Measurements from ENCODE around the gene SRCAP. TPM values are rescaled to one million over a fixed set of nuclear protein-coding genes. Genes with fewer than 3 reads are reported as not detected.
"Not testable (repeated sequence)": the region's sequence is repeated elsewhere in the genome, so short reads cannot be mapped to it uniquely, and the experiment has no call there.

SRCAP gene
- total and polyA plus RNA-seq, 2 experiments from 2014 or later = 15.3 to 33.6 TPM

GRCh38 chr16:30692396-30693064 is 6.4 kb upstream of the SRCAP start:
- Histone ChIP-seq H3K4me1 (ENCODE audit: insufficient read depth) (peaks cover 7% of the 10 kb centered on the region), H3K27ac (no peak overlapping the region), H3K9me3 (ENCODE audit: low read depth) (no peaks in the 10 kb centered on the region), H3K79me2 (peaks cover 3% of the 10 kb centered on the region), H3K4me3 (no peak overlapping the region), H4K20me1 (ENCODE audit: insufficient read depth, poor library complexity, severe bottlenecking) (no peaks in the 10 kb centered on the region), H3K36me3 (replicated peaks; ENCODE audit: insufficient read depth, low read depth) (no peaks in the 10 kb centered on the region), H3K27me3 (no peaks in the 10 kb centered on the region), H3K4me2 (no peak overlapping the region), H2AFZ (no peak overlapping the region), H3K9me2 (replicated peaks; ENCODE audit: insufficient read depth) (no peaks in the 10 kb centered on the region)
- no peak for DNase-seq (ENCODE audit: low spot score)
- TF ChIP-seq EZH2phosphoT487 (IDR thresholded peaks at IDR 0.05; ENCODE audit: low read depth, severe bottlenecking, unreplicated experiment) = no peak
- TF ChIP-seq EZH2 (IDR thresholded peaks at IDR 0.05; ENCODE audit: borderline replicate concordance) = no peak
- no peak for TF ChIP-seq CTCF (IDR thresholded peaks at IDR 0.05; ENCODE audit: poor library complexity)
- 59% methylated on average over 10 of the region's 10 CpGs for WGBS (ENCODE audit: low lambda C conversion rate, missing lambda C conversion rate)

GRCh38 chr16:30694926-30695693 is 3.9 kb upstream of the SRCAP start:
- TF ChIP-seq EZH2phosphoT487 (IDR thresholded peaks at IDR 0.05; ENCODE audit: low read depth, severe bottlenecking, unreplicated experiment) (no peak), EZH2 (IDR thresholded peaks at IDR 0.05; ENCODE audit: borderline replicate concordance) (no peak), CTCF (IDR thresholded peaks at IDR 0.05; ENCODE audit: poor library complexity) (no peak)
- Histone ChIP-seq H3K9me2 (replicated peaks; ENCODE audit: insufficient read depth) (no peaks in the 10 kb centered on the region), H3K27me3 (no peaks in the 10 kb centered on the region), H3K4me3 (no peak overlapping the region), H3K4me1 (ENCODE audit: insufficient read depth) (peaks cover 14% of the 10 kb centered on the region), H4K20me1 (ENCODE audit: insufficient read depth, poor library complexity, severe bottlenecking) (peaks cover 12% of the 10 kb centered on the region), H3K4me2 (no peak overlapping the region), H3K9me3 (ENCODE audit: low read depth) (no peaks in the 10 kb centered on the region), H3K36me3 (replicated peaks; ENCODE audit: insufficient read depth, low read depth) (no peaks in the 10 kb centered on the region), H3K27ac (no peak overlapping the region), H2AFZ (no peak overlapping the region), H3K79me2 (peaks cover 16% of the 10 kb centered on the region)
- DNase-seq (ENCODE audit: low spot score) = no peak
- WGBS (ENCODE audit: low lambda C conversion rate, missing lambda C conversion rate) = 94% methylated on average over 11 of the region's 11 CpGs

GRCh38 chr16:30696646-30697045 is 2.3 kb upstream of the SRCAP start:
- Histone ChIP-seq H3K79me2 (peaks cover 31% of the 10 kb centered on the region), H3K4me1 (ENCODE audit: insufficient read depth) (peaks cover 22% of the 10 kb centered on the region), H4K20me1 (ENCODE audit: insufficient read depth, poor library complexity, severe bottlenecking) (peaks cover 28% of the 10 kb centered on the region)
- not testable (repeated sequence) for H3K36me3 ChIP-seq (replicated peaks; ENCODE audit: insufficient read depth, low read depth); H3K4me2 ChIP-seq; H3K27me3 ChIP-seq; H3K4me3 ChIP-seq; DNase-seq (ENCODE audit: low spot score); H3K27ac ChIP-seq; H2AFZ ChIP-seq; H3K9me3 ChIP-seq (ENCODE audit: low read depth); H3K9me2 ChIP-seq (replicated peaks; ENCODE audit: insufficient read depth)
- WGBS (ENCODE audit: low lambda C conversion rate, missing lambda C conversion rate) = 94% methylated on average over 3 of the region's 3 CpGs

All from hepatocyte (in vitro differentiated cells).